Measurements from ENCODE around the gene RIPK1. TPM values are rescaled to one million over a fixed set of nuclear protein-coding genes. Genes with fewer than 3 reads are reported as not detected.

RIPK1 gene
- total and polyA plus RNA-seq, 9 of the 15 experiments (the other 6 are each of a cell fraction or from before 2014, with no cell fraction given): 3.8 to 24.9 (median 17.7) TPM

DNA sequence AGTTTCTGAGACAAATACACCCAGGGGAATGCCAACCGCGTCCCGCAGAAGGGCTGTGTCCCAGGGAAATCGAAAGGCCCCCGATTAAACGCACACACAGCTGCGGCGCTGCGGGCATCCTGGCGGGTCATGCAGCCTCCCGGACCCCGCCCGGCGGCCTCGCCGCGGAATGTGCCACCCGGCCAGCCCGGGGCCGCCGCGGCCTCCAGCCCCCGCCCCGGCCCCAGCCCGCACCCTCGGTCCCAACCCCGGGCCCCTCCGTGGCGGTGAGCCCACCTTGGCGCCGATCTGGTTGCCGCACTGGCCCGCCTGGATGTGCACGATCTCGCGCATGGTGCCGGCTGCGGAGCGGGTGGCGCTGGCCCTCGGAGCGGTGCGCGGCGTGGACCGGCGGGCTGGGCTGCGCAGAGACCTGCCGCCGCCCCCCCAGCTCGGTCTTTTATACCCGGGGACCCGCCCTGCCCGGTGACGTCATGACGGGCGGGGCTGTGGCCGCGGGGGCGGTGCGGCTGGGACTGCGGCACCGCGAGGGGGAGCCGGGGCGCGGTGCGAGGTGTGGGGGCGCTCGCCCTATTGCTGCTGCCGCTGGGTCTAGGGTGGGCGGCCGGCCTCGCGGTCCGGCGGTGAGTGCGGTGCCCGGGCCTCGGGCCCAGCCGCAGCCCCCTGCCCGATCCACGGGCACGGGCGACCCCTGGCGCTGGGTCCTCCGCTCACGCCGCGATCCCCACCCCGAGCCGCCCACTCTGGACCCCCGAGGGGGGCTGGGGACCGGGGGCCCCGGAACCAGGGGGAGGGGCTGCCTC, 89.0 kb downstream of the RIPK1 start, which contains the start of gene TUBB2A (continued):
- TF ChIP-seq ZNF695 (CRISPR knock-in tag; IDR thresholded peaks at IDR 0.05): no peak
- no peak for TF ChIP-seq ZNF699 (CRISPR knock-in tag; IDR thresholded peaks at IDR 0.05; ENCODE audit: insufficient replicate concordance)
- peak; percentile 99 for TF ChIP-seq GATAD2B (IDR thresholded peaks at IDR 0.05; ENCODE audit: borderline replicate concordance)
- TF ChIP-seq BACH1 (tag; IDR thresholded peaks at IDR 0.05): no peak
- TF ChIP-seq ZFPM2 (CRISPR knock-in tag; IDR thresholded peaks at IDR 0.05): 0 out of 2 replicates have a peak, but pooled peaks have one; percentile 8
- no peak for TF ChIP-seq CBX8 (IDR thresholded peaks at IDR 0.05; ENCODE audit: borderline replicate concordance, extremely low read depth, low read depth, low read length, poor library complexity, severe bottlenecking)
- TF ChIP-seq MTA2 (IDR thresholded peaks at IDR 0.05; ENCODE audit: low read depth): no peak
- TF ChIP-seq, protein P1, sequence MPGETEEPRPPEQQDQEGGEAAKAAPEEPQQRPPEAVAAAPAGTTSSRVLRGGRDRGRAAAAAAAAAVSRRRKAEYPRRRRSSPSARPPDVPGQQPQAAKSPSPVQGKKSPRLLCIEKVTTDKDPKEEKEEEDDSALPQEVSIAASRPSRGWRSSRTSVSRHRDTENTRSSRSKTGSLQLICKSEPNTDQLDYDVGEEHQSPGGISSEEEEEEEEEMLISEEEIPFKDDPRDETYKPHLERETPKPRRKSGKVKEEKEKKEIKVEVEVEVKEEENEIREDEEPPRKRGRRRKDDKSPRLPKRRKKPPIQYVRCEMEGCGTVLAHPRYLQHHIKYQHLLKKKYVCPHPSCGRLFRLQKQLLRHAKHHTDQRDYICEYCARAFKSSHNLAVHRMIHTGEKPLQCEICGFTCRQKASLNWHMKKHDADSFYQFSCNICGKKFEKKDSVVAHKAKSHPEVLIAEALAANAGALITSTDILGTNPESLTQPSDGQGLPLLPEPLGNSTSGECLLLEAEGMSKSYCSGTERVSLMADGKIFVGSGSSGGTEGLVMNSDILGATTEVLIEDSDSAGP (CRISPR knock-in tag; IDR thresholded peaks at IDR 0.05): 0 out of 2 replicates have a peak, but pooled peaks have one; percentile 34
- TF ChIP-seq BCL6 (CRISPR knock-in tag; IDR thresholded peaks at IDR 0.05): no peak
- TF ChIP-seq TARDBP (IDR thresholded peaks at IDR 0.05): peak; percentile 68; the same call in 1 of the 2 replicates
- no peak for TF ChIP-seq HNRNPUL1 (IDR thresholded peaks at IDR 0.05; ENCODE audit: low read length)
- no peak for TF ChIP-seq MIER1 (IDR thresholded peaks at IDR 0.05; ENCODE audit: low read depth)
- TF ChIP-seq, protein P2, sequence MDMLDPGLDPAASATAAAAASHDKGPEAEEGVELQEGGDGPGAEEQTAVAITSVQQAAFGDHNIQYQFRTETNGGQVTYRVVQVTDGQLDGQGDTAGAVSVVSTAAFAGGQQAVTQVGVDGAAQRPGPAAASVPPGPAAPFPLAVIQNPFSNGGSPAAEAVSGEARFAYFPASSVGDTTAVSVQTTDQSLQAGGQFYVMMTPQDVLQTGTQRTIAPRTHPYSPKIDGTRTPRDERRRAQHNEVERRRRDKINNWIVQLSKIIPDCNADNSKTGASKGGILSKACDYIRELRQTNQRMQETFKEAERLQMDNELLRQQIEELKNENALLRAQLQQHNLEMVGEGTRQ (CRISPR knock-in tag; IDR thresholded peaks at IDR 0.05): no peak
- TF ChIP-seq, protein P3, sequence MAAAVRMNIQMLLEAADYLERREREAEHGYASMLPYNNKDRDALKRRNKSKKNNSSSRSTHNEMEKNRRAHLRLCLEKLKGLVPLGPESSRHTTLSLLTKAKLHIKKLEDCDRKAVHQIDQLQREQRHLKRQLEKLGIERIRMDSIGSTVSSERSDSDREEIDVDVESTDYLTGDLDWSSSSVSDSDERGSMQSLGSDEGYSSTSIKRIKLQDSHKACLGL (CRISPR knock-in tag; IDR thresholded peaks at IDR 0.05; ENCODE audit: borderline replicate concordance, poor library complexity, severe bottlenecking): no peak
- no peak for TF ChIP-seq EZH2 (IDR thresholded peaks at IDR 0.05; ENCODE audit: borderline replicate concordance, low read depth, low read length)
- TF ChIP-seq ZNF778 (CRISPR knock-in tag; IDR thresholded peaks at IDR 0.05): no peak
- peak; percentile 71 for TF ChIP-seq POLR2B (IDR thresholded peaks at IDR 0.05; ENCODE audit: low read depth, partially characterized antibody)
